ENCODE measurements around the gene EEA1. TPM values are rescaled to one million over a fixed set of nuclear protein-coding genes. Genes with fewer than 3 reads are reported as not detected.

The EEA1 gene
- polyA plus RNA-seq, 1 experiment: 18.4 TPM

DNA sequence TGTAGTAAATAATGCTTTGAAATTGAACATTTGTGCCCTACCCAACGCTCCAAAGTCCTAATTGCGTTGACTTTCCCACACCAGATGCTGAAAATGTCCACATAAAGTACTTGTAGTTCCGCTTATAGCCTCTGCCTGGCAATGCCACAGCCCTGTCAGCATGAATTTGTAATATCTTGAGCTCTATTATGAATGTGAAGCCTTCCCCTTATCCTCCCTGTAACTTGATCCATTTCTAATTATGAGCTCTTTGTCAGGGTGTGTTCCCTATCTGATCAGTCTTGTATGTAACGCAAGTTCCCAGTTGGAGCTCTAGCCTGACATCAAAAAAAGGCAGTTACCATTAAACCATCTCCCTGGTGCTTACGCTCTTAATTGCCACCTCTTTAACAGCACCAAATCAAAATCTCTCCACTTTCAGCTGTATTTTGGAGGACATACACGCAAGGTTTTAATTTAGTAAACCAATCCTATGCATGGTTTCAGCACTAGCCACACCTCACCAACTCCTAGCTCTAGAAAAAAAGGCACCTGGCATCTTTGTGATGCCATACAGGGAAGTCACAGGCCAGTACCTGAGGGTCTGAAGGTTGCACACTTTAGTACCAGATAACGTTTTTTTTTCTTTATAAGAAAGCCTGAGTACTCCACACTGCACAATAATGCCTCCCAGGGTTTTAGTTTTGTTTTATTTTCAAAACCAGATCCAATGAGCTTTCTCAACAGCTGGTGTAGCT lies 69.3 kb downstream of the EEA1 start:
- CTCF ChIA-PET: interaction anchor here (0.6 to 1.3 kb wide), 3 partner anchors 13 to 127 kb away, joined by 3 to 5 read pairs (median 4); no protein-coding TSS in a partner anchor
- Histone ChIP-seq H3K9me3 (ENCODE audit: control insufficient read depth, insufficient read depth, low read length) (peaks cover 2% of the 10 kb centered on the region; the same call in 1 of the 2 replicates), H3K4me3 (ENCODE audit: low read depth, low read length) (no peak overlapping the region), H3K27me3 (ENCODE audit: control insufficient read depth, insufficient read depth, low read length) (no peaks in the 10 kb centered on the region), H3K27ac (ENCODE audit: low read depth, low read length) (no peak overlapping the region)
- DNase-seq (ENCODE audit: low read depth, low spot score): no peak
- TF ChIP-seq, protein P1, sequence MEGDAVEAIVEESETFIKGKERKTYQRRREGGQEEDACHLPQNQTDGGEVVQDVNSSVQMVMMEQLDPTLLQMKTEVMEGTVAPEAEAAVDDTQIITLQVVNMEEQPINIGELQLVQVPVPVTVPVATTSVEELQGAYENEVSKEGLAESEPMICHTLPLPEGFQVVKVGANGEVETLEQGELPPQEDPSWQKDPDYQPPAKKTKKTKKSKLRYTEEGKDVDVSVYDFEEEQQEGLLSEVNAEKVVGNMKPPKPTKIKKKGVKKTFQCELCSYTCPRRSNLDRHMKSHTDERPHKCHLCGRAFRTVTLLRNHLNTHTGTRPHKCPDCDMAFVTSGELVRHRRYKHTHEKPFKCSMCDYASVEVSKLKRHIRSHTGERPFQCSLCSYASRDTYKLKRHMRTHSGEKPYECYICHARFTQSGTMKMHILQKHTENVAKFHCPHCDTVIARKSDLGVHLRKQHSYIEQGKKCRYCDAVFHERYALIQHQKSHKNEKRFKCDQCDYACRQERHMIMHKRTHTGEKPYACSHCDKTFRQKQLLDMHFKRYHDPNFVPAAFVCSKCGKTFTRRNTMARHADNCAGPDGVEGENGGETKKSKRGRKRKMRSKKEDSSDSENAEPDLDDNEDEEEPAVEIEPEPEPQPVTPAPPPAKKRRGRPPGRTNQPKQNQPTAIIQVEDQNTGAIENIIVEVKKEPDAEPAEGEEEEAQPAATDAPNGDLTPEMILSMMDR (IDR thresholded peaks at IDR 0.05; ENCODE audit: low read depth, low read length): no peak
- POLR2A ChIA-PET: interaction anchor here (1.0 kb wide), 1 partner anchor 68 kb away, joined by 3 read pairs; no protein-coding TSS in a partner anchor

DNA sequence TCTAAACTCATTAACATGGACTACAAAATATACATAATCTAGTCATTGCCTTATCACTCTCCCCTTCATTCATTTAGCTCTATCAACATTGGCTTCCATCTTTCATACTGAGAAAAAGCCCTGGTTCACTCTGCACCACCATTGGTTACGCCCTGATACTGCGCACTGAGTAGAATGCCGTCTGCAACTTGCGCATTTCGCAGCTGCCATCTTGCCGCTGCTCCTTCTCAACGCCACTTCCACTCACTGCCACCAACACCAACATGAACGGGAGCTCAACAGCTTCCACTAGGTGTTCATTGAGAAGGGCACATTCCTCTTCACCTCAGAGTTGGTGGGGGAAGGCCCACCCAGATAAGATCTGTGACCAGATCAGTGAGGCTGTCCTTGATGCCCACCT lies 71.3 kb downstream of the EEA1 start:
- peaks cover 2% of the 10 kb centered on the region; the same call in 1 of the 2 replicates for H3K9me3 ChIP-seq (ENCODE audit: control insufficient read depth, insufficient read depth, low read length)
- ChIA-PET CTCF (no interaction called here), POLR2A (interaction anchor here (0.7 kb wide), 1 partner anchor 27 kb away, joined by 3 read pairs; no protein-coding TSS in a partner anchor)
- TF ChIP-seq, protein P1 (IDR thresholded peaks at IDR 0.05; ENCODE audit: low read depth, low read length): no peak
- DNase-seq (ENCODE audit: low read depth, low spot score): no peak
- H3K27me3 ChIP-seq (ENCODE audit: control insufficient read depth, insufficient read depth, low read length): no peaks in the 10 kb centered on the region
- no peak overlapping the region for H3K4me3 ChIP-seq (ENCODE audit: low read depth, low read length)
- no peak overlapping the region for H3K27ac ChIP-seq (ENCODE audit: low read depth, low read length)

- Histone ChIP-seq H3K27me3 (ENCODE audit: control insufficient read depth, insufficient read depth, low read length) (no peaks in the 10 kb centered on the region), H3K27ac (ENCODE audit: low read depth, low read length) (no peak overlapping the region), H3K4me3 (ENCODE audit: low read depth, low read length) (no peak overlapping the region), H3K9me3 (ENCODE audit: control insufficient read depth, insufficient read depth, low read length) (peaks cover 2% of the 10 kb centered on the region; the same call in 1 of the 2 replicates)
- ChIA-PET CTCF (no interaction called here), POLR2A (no interaction called here)
- TF ChIP-seq, protein P1 (IDR thresholded peaks at IDR 0.05; ENCODE audit: low read depth, low read length): no peak
- no peak for DNase-seq (ENCODE audit: low read depth, low spot score)
Measured at GRCh38 chr12:92854344-92854743, 74.8 kb downstream of the EEA1 start.

DNA sequence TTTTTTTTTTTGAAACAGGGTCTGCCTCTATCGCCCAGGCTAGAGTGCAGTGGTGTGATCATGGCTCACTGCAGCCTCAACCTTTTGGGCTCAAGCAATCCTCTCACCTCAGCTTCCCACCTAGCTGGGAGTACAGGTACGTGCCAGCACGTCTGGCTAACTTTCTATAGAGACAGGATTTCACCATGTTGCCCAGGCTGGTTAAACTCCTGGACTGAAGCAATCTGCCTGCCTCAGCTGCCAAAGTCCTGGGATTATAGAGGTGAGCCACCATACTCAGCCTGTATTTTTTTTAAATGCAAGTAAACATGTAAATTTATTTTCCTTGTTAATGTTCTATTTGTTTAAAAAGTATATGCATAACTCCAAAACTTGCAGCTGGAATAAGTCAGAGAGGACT lies 80.4 kb downstream of the EEA1 start:
- TF ChIP-seq, protein P1 (IDR thresholded peaks at IDR 0.05; ENCODE audit: low read depth, low read length): no peak
- DNase-seq (ENCODE audit: low read depth, low spot score): no peak
- Histone ChIP-seq H3K27ac (ENCODE audit: low read depth, low read length) (no peak overlapping the region), H3K27me3 (ENCODE audit: control insufficient read depth, insufficient read depth, low read length) (no peaks in the 10 kb centered on the region), H3K4me3 (ENCODE audit: low read depth, low read length) (no peak overlapping the region), H3K9me3 (ENCODE audit: control insufficient read depth, insufficient read depth, low read length) (no peaks in the 10 kb centered on the region)
- CTCF ChIA-PET: no interaction called here
- POLR2A ChIA-PET: no interaction called here

GRCh38 chr12:92847368-92847767 lies 81.7 kb downstream of the EEA1 start:
- no peak for DNase-seq (ENCODE audit: low read depth, low spot score)

More at GRCh38 chr12:92847368-92847767, 81.7 kb downstream of the EEA1 start:
- Histone ChIP-seq H3K27ac (ENCODE audit: low read depth, low read length) (no peak overlapping the region), H3K9me3 (ENCODE audit: control insufficient read depth, insufficient read depth, low read length) (no peaks in the 10 kb centered on the region), H3K27me3 (ENCODE audit: control insufficient read depth, insufficient read depth, low read length) (no peaks in the 10 kb centered on the region), H3K4me3 (ENCODE audit: low read depth, low read length) (no peak overlapping the region)
- TF ChIP-seq, protein P1 (IDR thresholded peaks at IDR 0.05; ENCODE audit: low read depth, low read length): no peak
- ChIA-PET POLR2A (no interaction called here), CTCF (interaction anchor here (1.4 to 2.0 kb wide), 2 partner anchors 13 to 572 kb away, joined by 4 to 5 read pairs; no protein-coding TSS in a partner anchor)

Data from AG04450 (cell line).